Measurements from ENCODE around the gene MACO1. TPM values are rescaled to one million over a fixed set of nuclear protein-coding genes. Genes with fewer than 3 reads are reported as not detected.

MACO1 gene
- total RNA-seq, 4 donors from 2014 or later, result 13.0 to 19.7 (median 16.3) TPM

- TF ChIP-seq CTCF (IDR thresholded peaks at IDR 0.05; ENCODE audit: low read depth), result no peak
Observed at GRCh38 chr1:25439287-25439686, 8.6 kb downstream of the MACO1 start.

GRCh38 chr1:25442178-25442577 is 11.5 kb downstream of the MACO1 start:
- no peak for TF ChIP-seq CTCF (IDR thresholded peaks at IDR 0.05; ENCODE audit: low read depth)

GRCh38 chr1:25443030-25443699 is 12.5 kb downstream of the MACO1 start:
- TF ChIP-seq CTCF (IDR thresholded peaks at IDR 0.05; ENCODE audit: low read depth), result no peak

GRCh38 chr1:25445993-25446538 is 15.4 kb downstream of the MACO1 start:
- TF ChIP-seq CTCF (IDR thresholded peaks at IDR 0.05; ENCODE audit: low read depth), result no peak

- no peak for TF ChIP-seq CTCF (IDR thresholded peaks at IDR 0.05; ENCODE audit: low read depth)
Observed at GRCh38 chr1:25447547-25447946, 16.9 kb downstream of the MACO1 start.

- no peak for TF ChIP-seq CTCF (IDR thresholded peaks at IDR 0.05; ENCODE audit: low read depth)
Observed at GRCh38 chr1:25450891-25451290, 20.2 kb downstream of the MACO1 start.

GRCh38 chr1:25451908-25452307 is 21.2 kb downstream of the MACO1 start:
- no peak for TF ChIP-seq CTCF (IDR thresholded peaks at IDR 0.05; ENCODE audit: low read depth)

Measured in subcutaneous adipose tissue (tissue), 4 donors.